CD14-positive monocyte (primary cell): ENCODE data around the gene CERS2. TPM values are rescaled to one million over a fixed set of nuclear protein-coding genes. Genes with fewer than 3 reads are reported as not detected.

Source experiments
- DNase-seq, 3 donors: peaks; one replicate each; pipeline ENCODE4 v3.0.0-alpha.2; 2011 to 2022
- H2AFZ ChIP-seq: 2 replicates; pipeline ENCODE4 v1.6.0; 2012; ENCODE audit warnings: mild to moderate bottlenecking, low read depth, low read length, inconsistent platforms; ENCODE audit not compliant: insufficient read depth, poor library complexity, severe bottlenecking
- H3K27ac ChIP-seq, 2 donors: 1 replicate in 1 of 2; 2 replicates in 1 of 2; pipeline ENCODE4 v1.5.1; 2012 to 2013; ENCODE audit warnings: low read length in 2 of 2, control low read depth in 1 of 2, inconsistent platforms in 1 of 2, low read depth in 1 of 2, mild to moderate bottlenecking in 1 of 2
- H3K27me3 ChIP-seq, 2 donors: one replicate each; pipeline versions ENCODE4 v1.6.0 to v1.6.1; 2011 to 2013; ENCODE audit warnings: low read length in 2 of 2; ENCODE audit not compliant: control insufficient read depth in 2 of 2, insufficient read depth in 2 of 2
- H3K36me3 ChIP-seq, 2 donors: replicated peaks in 1 of 2; 1 replicate in 1 of 2; 2 replicates in 1 of 2; pipeline versions ENCODE4 v1.5.1 to v1.6.1; 2012 to 2013; ENCODE audit warnings: low read length in 2 of 2, control low read depth in 1 of 2, inconsistent platforms in 1 of 2, mild to moderate bottlenecking in 1 of 2; ENCODE audit not compliant: insufficient read depth in 2 of 2, control insufficient read depth in 1 of 2
- H3K4me1 ChIP-seq, 2 donors: 1 replicate in 1 of 2; 2 replicates in 1 of 2; pipeline versions ENCODE4 v1.5.1 to v1.6.1; 2012 to 2013; ENCODE audit warnings: low read length in 2 of 2, control low read depth in 1 of 2, inconsistent platforms in 1 of 2, mild to moderate bottlenecking in 1 of 2, moderate library complexity in 1 of 2; ENCODE audit not compliant: insufficient read depth in 2 of 2, control insufficient read depth in 1 of 2
- H3K4me2 ChIP-seq: replicated peaks from 2 replicates; pipeline ENCODE3; 2012; ENCODE audit warnings: low read length, moderate library complexity, mild to moderate bottlenecking; ENCODE audit not compliant: poor library complexity, severe bottlenecking; ENCODE audit errors: extremely low read depth
- H3K4me3 ChIP-seq, 3 experiments: fragments of 200-600 bp in 1 of 3; sonication (generic) in 1 of 3; replicated peaks in 1 of 3; 1 replicate in 2 of 3; 2 replicates in 1 of 3; pipeline ENCODE4 v1.5.1; 2011 to 2013; ENCODE audit warnings: low read length in 3 of 3, mild to moderate bottlenecking in 3 of 3, control low read depth in 2 of 3, low read depth in 2 of 3, inconsistent platforms in 1 of 3, moderate library complexity in 1 of 3
- H3K79me2 ChIP-seq: 2 replicates; pipeline ENCODE4 v1.6.0; 2012; ENCODE audit warnings: mild to moderate bottlenecking, control low read depth, inconsistent platforms, low read length, moderate library complexity; ENCODE audit not compliant: insufficient read depth
- H3K9ac ChIP-seq: 2 replicates; pipeline ENCODE4 v1.6.0; 2017; ENCODE audit warnings: low read length, mild to moderate bottlenecking; ENCODE audit not compliant: insufficient read depth, poor library complexity, severe bottlenecking
- H3K9me3 ChIP-seq, 2 donors: replicated peaks in 1 of 2; 1 replicate in 1 of 2; 2 replicates in 1 of 2; pipeline versions ENCODE4 v1.5.1 to v1.6.1; 2012 to 2013; ENCODE audit warnings: low read length in 2 of 2, control low read depth in 1 of 2; ENCODE audit not compliant: control insufficient read depth in 1 of 2, insufficient read depth in 1 of 2
- H4K20me1 ChIP-seq: 2 replicates; pipeline ENCODE4 v1.6.0; 2012; ENCODE audit warnings: mild to moderate bottlenecking, low read length, control low read depth, moderate library complexity; ENCODE audit not compliant: insufficient read depth
- H3K27ac Mint-ChIP-seq, 7 donors: one replicate each; pipeline ENCODE4 v1.8.0; 2020; ENCODE audit warnings: mild to moderate bottlenecking in 7 of 7, mixed read lengths in 7 of 7, moderate library complexity in 6 of 7, inconsistent platforms in 2 of 7
- H3K27me3 Mint-ChIP-seq, 3 donors: one replicate each; pipeline ENCODE4 v1.8.0; 2021 to 2022; ENCODE audit warnings: low read depth in 3 of 3, mild to moderate bottlenecking in 3 of 3, mixed read lengths in 3 of 3, moderate library complexity in 3 of 3, inconsistent platforms in 1 of 3
- H3K36me3 Mint-ChIP-seq, 2 donors: one replicate each; pipeline ENCODE4 v1.8.0; 2020; ENCODE audit warnings: mixed read lengths in 2 of 2, inconsistent platforms in 1 of 2, mild to moderate bottlenecking in 1 of 2
- H3K4me1 Mint-ChIP-seq: one replicate; pipeline ENCODE4 v1.8.0; 2020; ENCODE audit warnings: mild to moderate bottlenecking, mixed read lengths
- H3K4me3 Mint-ChIP-seq, 2 donors: one replicate each; pipeline ENCODE4 v1.8.0; 2020; ENCODE audit warnings: mild to moderate bottlenecking in 2 of 2, mixed read lengths in 2 of 2, moderate library complexity in 1 of 2
- H3K9me3 Mint-ChIP-seq, 7 donors: one replicate each; pipeline ENCODE4 v1.8.0; 2020 to 2022; ENCODE audit warnings: mixed read lengths in 7 of 7, mild to moderate bottlenecking in 6 of 7, moderate library complexity in 6 of 7, inconsistent platforms in 2 of 7
- WGBS: methylation state at CpG from one replicate; pipeline ENCODE4 v1.1.5; 2013; ENCODE audit warnings: missing lambda C conversion rate; ENCODE audit not compliant: insufficient coverage; 5-methylcytosine and 5-hydroxymethylcytosine counted together
- intact Hi-C, 2 donors: fragments of 100-400 bp; cut with micrococcal nuclease; formaldehyde crosslinking; loops; one replicate each; pipeline versions ENCODE4 v1.15.0 to v1.15.1; 2023
- polyA plus RNA-seq, 3 donors: library from polyadenylated mRNA; depleted of rRNA in 1 of 3; unstranded in 2 of 3; stranded (reverse) in 1 of 3; fragments of 300-500 nt in 2 of 3; fragments of >200 nt in 1 of 3; fragmentation: Illumina TruSeq in 2 of 3; gene quantifications; 1 replicate in 2 of 3; 2 replicates in 1 of 3; pipeline ENCODE4 v1.2.3, GENCODE V29; 2012 to 2021
- small RNA-seq: library from RNA; depleted of rRNA; stranded (forward); fragments of <200 nt; gene quantifications from one replicate; pipeline ENCODE3, GENCODE V24; 2012; ENCODE audit warnings: low read depth; ENCODE audit not compliant: insufficient read length
- TF ChIP-seq, protein P1 (sequence below): fragments of 200-600 bp; IDR thresholded peaks from one replicate; pipeline ENCODE4 v1.8.0; 2022; ENCODE audit warnings: antibody characterized with exemption, mild to moderate bottlenecking

CERS2 gene
- polyA plus RNA-seq, 3 donors, result 152 to 224 (median 200) TPM

DNA sequence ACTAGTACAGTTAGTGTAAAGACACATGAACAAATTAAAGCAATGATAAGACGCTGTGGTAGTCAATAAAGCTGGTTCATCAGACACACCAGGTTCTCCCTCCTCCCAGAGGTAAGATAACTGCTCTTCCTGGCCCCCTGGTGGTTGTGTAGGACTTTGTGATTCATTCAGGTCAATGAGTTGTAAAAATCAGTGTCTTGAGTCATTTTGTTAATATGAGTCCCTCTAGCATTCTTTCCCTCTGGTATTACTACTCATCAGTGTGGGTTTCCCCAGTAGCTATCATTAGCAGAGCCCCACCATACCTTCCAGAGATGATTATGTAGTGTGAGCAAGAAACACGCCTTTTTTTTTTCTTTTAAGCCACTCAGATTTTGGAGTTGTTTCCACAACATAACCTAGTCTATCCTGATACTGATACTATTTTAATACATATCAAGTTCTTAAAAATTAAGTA, 52.1 kb downstream of the CERS2 start:
- H3K36me3 ChIP-seq, result no peaks in the 10 kb centered on the region
- peaks cover 15% of the 10 kb centered on the region for H3K79me2 ChIP-seq
- H3K27ac ChIP-seq, result no peak overlapping the region
- H3K9me3 Mint-ChIP-seq, result peaks cover 0 to 3% (median 0%) of the 10 kb centered on the region in 7 donors
- WGBS, result no CpG with 5 or more reads among the region's 2 CpGs
- H3K4me1 Mint-ChIP-seq, result peaks cover 18% of the 10 kb centered on the region
- H2AFZ ChIP-seq, result peak overlapping the region; percentile 44
- no peaks in the 10 kb centered on the region for H3K9me3 ChIP-seq
- peaks cover 10 to 17% of the 10 kb centered on the region in 2 donors for H3K4me1 ChIP-seq
- peak overlapping the region in 2 of 7 donors; percentile 31 to 42 for H3K27ac Mint-ChIP-seq
- no peak overlapping the region for H3K9ac ChIP-seq
- DNase-seq, result peak; percentile 64 to 88 (median 75)
- no peak overlapping the region for H3K4me2 ChIP-seq
- TF ChIP-seq, protein P1, sequence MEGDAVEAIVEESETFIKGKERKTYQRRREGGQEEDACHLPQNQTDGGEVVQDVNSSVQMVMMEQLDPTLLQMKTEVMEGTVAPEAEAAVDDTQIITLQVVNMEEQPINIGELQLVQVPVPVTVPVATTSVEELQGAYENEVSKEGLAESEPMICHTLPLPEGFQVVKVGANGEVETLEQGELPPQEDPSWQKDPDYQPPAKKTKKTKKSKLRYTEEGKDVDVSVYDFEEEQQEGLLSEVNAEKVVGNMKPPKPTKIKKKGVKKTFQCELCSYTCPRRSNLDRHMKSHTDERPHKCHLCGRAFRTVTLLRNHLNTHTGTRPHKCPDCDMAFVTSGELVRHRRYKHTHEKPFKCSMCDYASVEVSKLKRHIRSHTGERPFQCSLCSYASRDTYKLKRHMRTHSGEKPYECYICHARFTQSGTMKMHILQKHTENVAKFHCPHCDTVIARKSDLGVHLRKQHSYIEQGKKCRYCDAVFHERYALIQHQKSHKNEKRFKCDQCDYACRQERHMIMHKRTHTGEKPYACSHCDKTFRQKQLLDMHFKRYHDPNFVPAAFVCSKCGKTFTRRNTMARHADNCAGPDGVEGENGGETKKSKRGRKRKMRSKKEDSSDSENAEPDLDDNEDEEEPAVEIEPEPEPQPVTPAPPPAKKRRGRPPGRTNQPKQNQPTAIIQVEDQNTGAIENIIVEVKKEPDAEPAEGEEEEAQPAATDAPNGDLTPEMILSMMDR, result peak; percentile 88
- intact Hi-C loops, result loop anchor here (2.0 to 10.0 kb wide), 4 partner anchors 45 to 158 kb away; partner anchors contain the start of genes ARNT (in 1 of the 2), CERS2 (in 1 of the 2) and CTSS (in 1 of the 2)
- H4K20me1 ChIP-seq, result no peaks in the 10 kb centered on the region
- no peaks in the 10 kb centered on the region for H3K27me3 ChIP-seq
- H3K36me3 Mint-ChIP-seq, result no peaks in the 10 kb centered on the region
- no peak overlapping the region for H3K4me3 Mint-ChIP-seq
- no peak overlapping the region for H3K4me3 ChIP-seq
- peaks cover 1 to 4% (median 2%) of the 10 kb centered on the region in 3 donors for H3K27me3 Mint-ChIP-seq

DNA sequence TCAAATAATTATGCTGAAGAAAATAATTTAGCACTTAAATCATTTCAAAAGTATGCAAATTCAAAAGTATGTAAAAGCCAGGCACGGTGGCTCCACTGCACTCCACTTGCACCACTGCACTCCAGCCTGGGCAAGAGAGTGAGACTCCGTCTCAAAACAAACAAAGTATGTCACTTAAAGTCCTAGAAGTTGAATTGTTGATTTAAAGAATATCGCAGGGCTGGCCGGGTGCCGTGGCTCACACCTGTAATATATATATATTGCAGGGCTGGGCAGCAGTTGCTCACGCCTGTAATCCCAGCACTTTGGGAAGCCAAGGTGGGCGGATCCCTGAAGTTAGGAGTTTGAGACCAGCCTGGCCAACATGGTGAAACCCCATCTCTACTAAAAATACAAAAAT, 57.2 kb downstream of the CERS2 start:
- Histone ChIP-seq H3K36me3 (no peaks in the 10 kb centered on the region), H3K4me2 (no peak overlapping the region), H3K27me3 (no peaks in the 10 kb centered on the region), H2AFZ (no peak overlapping the region), H3K9me3 (no peaks in the 10 kb centered on the region), H3K79me2 (no peaks in the 10 kb centered on the region), H3K4me1 (no peaks in the 10 kb centered on the region), H3K4me3 (no peak overlapping the region), H4K20me1 (no peaks in the 10 kb centered on the region), H3K9ac (no peak overlapping the region), H3K27ac (no peak overlapping the region)
- intact Hi-C loops, result no loop called here
- TF ChIP-seq, protein P1, result no peak
- no peak overlapping the region for H3K4me3 Mint-ChIP-seq
- 100% methylated on average over 1 of the region's 7 CpGs for WGBS
- H3K27me3 Mint-ChIP-seq, result peaks cover 0 to 2% (median 2%) of the 10 kb centered on the region in 3 donors
- no peak for DNase-seq
- H3K9me3 Mint-ChIP-seq, result no peaks in the 10 kb centered on the region
- no peak overlapping the region for H3K27ac Mint-ChIP-seq
- no peaks in the 10 kb centered on the region for H3K36me3 Mint-ChIP-seq
- H3K4me1 Mint-ChIP-seq, result peaks cover 5% of the 10 kb centered on the region

Small RNAs within 50 kb of the gene (small RNA-seq; reads per million reads assigned to genes)
- not detected for gene RNU6-884P

Other genes starting within 250 kb of the CERS2 start
- gene CTSS, start 209.1 kb downstream of the CERS2 start, polyA plus RNA-seq, result 1,000 to 10,000 TPM; 2,349 to 6,327 (median 5,201) TPM
- 10 to 100 TPM in 1 of 3 donors, 1 to 10 TPM in 2; 2.1 to 17.8 (median 2.4) TPM for gene CTSK, start 166.6 kb downstream of the CERS2 start, polyA plus RNA-seq
- gene ARNT, start 98.2 kb downstream of the CERS2 start, polyA plus RNA-seq, result 10 to 100 TPM; 25.8 to 38.8 (median 38.6) TPM
- gene CTXND2, start 87.7 kb downstream of the CERS2 start, polyA plus RNA-seq, result not detected
- gene SETDB1, start 48.5 kb downstream of the CERS2 start, polyA plus RNA-seq, result 10 to 100 TPM; 13.9 to 69.4 (median 15.5) TPM
- gene ANXA9, start 7.5 kb upstream of the CERS2 start, polyA plus RNA-seq, result 1 to 10 TPM in 2 of 3 donors, under 1 TPM in 1; 0.28 to 1.7 (median 1.4) TPM
- gene MINDY1, start 32.1 kb upstream of the CERS2 start, polyA plus RNA-seq, result 10 to 100 TPM; 11.5 to 25.0 (median 13.2) TPM
- 10 to 100 TPM in 2 of 3 donors, 1 to 10 TPM in 1; 8.4 to 22.8 (median 22.6) TPM for gene PRUNE1, start 33.6 kb upstream of the CERS2 start, polyA plus RNA-seq
- gene BNIPL, start 61.8 kb upstream of the CERS2 start, polyA plus RNA-seq, result under 1 TPM in 1 of 3 donors, not detected in 2; 0.77 TPM
- gene C1orf56, start 72.9 kb upstream of the CERS2 start, polyA plus RNA-seq, result 1 to 10 TPM in 1 of 3 donors, under 1 TPM in 2; 0.60 to 1.5 (median 0.62) TPM
- 100 to 1,000 TPM in 1 of 3 donors, 10 to 100 TPM in 2; 62.1 to 302 (median 75.7) TPM for gene CDC42SE1, start 84.8 kb upstream of the CERS2 start, polyA plus RNA-seq
- gene MLLT11, start 85.6 kb upstream of the CERS2 start, polyA plus RNA-seq, result under 1 TPM; 0.38 to 0.93 (median 0.40) TPM
- gene GABPB2, start 95.9 kb upstream of the CERS2 start, polyA plus RNA-seq, result 10 to 100 TPM in 1 of 3 donors, 1 to 10 TPM in 2; 2.2 to 14.0 (median 2.2) TPM
- 1 to 10 TPM in 1 of 3 donors, under 1 TPM in 2; 0.39 to 1.4 (median 0.97) TPM for gene SEMA6C, start 171.8 kb upstream of the CERS2 start, polyA plus RNA-seq
- gene TNFAIP8L2, start 181.8 kb upstream of the CERS2 start, polyA plus RNA-seq, result 100 to 1,000 TPM in 2 of 3 donors, 10 to 100 TPM in 1; 50.3 to 104 (median 103) TPM
- under 1 TPM in 2 of 3 donors, not detected in 1; 0.16 to 0.24 TPM for gene LYSMD1, start 191.1 kb upstream of the CERS2 start, polyA plus RNA-seq
- gene SCNM1, start 191.3 kb upstream of the CERS2 start, polyA plus RNA-seq, result 100 to 1,000 TPM in 2 of 3 donors, 10 to 100 TPM in 1; 74.9 to 110 (median 103) TPM
- gene TMOD4, start 201.1 kb upstream of the CERS2 start, polyA plus RNA-seq, result 1 to 10 TPM in 1 of 3 donors, not detected in 2; 2.0 TPM
- gene VPS72, start 215.4 kb upstream of the CERS2 start, polyA plus RNA-seq, result 10 to 100 TPM; 30.4 to 43.3 (median 37.7) TPM
- gene PIP5K1A, start 223.7 kb upstream of the CERS2 start, polyA plus RNA-seq, result 10 to 100 TPM; 10.8 to 47.7 (median 11.7) TPM